K562 (cell line): ENCODE results near the gene TGFA. TPM values are rescaled to one million over a fixed set of nuclear protein-coding genes. Genes with fewer than 3 reads are reported as not detected.

Experiments
- ATAC-seq: fragments of 200-7000 bp; cut with Tn5 transposase; 3 replicates; pipeline ENCODE4 v1.9.1; 2020; ENCODE audit warnings: moderate library complexity
- BruUV-seq: library from RNA; stranded (reverse); fragments of 400-500 nt; replicated peaks from 2 replicates; lab custom pipeline; 2021; lab: Mats Ljungman, UMichigan
- CTCF ChIA-PET: fragments of 300-600 bp; formaldehyde crosslinking; extraction: SDS; loops from one replicate; lab custom pipeline; 2021; ENCODE audit warnings: low intra/inter-chr PET ratio; lab: Yijun Ruan, JAX
- POLR2A ChIA-PET: fragments of 300-600, 350-650 bp; sonication (Branson Sonifier 250); formaldehyde crosslinking; extraction: SDS; loops from one replicate; lab custom pipeline; 2021; ENCODE audit warnings: antibody characterized with exemption, inconsistent platforms; lab: Yijun Ruan, JAX
- DNase-seq, 4 experiments: peaks; one replicate each; pipeline versions ENCODE4 v3.0.0 to v3.0.0-alpha.2; 2011 to 2018; ENCODE audit warnings: low spot score in 3 of 4, mixed read lengths in 3 of 4; ENCODE audit errors: extremely low read depth in 1 of 4
- FAIRE-seq: peaks from 2 replicates; lab custom pipeline; 2011; peaks lifted over from hg19 to GRCh38; lab: Jason Lieb, UNC
- H2AFZ ChIP-seq: 2 replicates; pipeline ENCODE4 v1.6.0; 2011; ENCODE audit warnings: low read depth, low read length, control low read depth, inconsistent platforms
- H3K27ac ChIP-seq: fragments of 200-600 bp; 3 replicates; pipeline ENCODE4 v1.8.0; 2011; ENCODE audit warnings: low read depth, mild to moderate bottlenecking, control low read depth, inconsistent platforms, low read length, moderate library complexity, mixed read lengths; ENCODE audit errors: extremely low read depth
- H3K27me3 ChIP-seq, 2 experiments: fragments of 300-600 bp in 1 of 2; 2 replicates in 1 of 2; 3 replicates in 1 of 2; pipeline versions ENCODE4 v1.6.0 to v1.8.0; 2011; ENCODE audit warnings: inconsistent platforms in 2 of 2, low read length in 2 of 2, mild to moderate bottlenecking in 1 of 2, mixed read lengths in 1 of 2, moderate library complexity in 1 of 2; ENCODE audit not compliant: control insufficient read depth in 2 of 2, insufficient read depth in 2 of 2
- H3K36me3 ChIP-seq: fragments of 300-600 bp; 3 replicates; pipeline ENCODE4 v1.8.0; 2011; ENCODE audit warnings: mild to moderate bottlenecking, low read length, inconsistent platforms; ENCODE audit not compliant: control insufficient read depth, insufficient read depth
- H3K4me1 ChIP-seq, 2 experiments: fragments of 200-600 bp in 1 of 2; replicated peaks in 1 of 2; 2 replicates in 1 of 2; 3 replicates in 1 of 2; pipeline versions ENCODE4 v1.5.1 to v1.8.0; 2011; ENCODE audit warnings: inconsistent platforms in 2 of 2, low read length in 2 of 2, mild to moderate bottlenecking in 1 of 2, mixed read lengths in 1 of 2, moderate library complexity in 1 of 2; ENCODE audit not compliant: control insufficient read depth in 2 of 2, insufficient read depth in 2 of 2
- H3K4me2 ChIP-seq: 2 replicates; pipeline ENCODE4 v1.6.1; 2011; ENCODE audit warnings: low read length, control low read depth, inconsistent platforms, mixed read lengths; ENCODE audit not compliant: insufficient read depth
- H3K4me3 ChIP-seq: fragments of 200-600 bp; sonication (generic), shearing (Covaris generic); 2 replicates; pipeline ENCODE4 v1.5.1; 2016; ENCODE audit warnings: control low read depth, inconsistent platforms
- H3K79me2 ChIP-seq: fragments of 200-600 bp; 3 replicates; pipeline ENCODE4 v1.8.0; 2011; ENCODE audit warnings: low read length, inconsistent platforms; ENCODE audit not compliant: control insufficient read depth, insufficient read depth
- H3K9ac ChIP-seq, 2 experiments: 2 replicates each; pipeline versions ENCODE4 v1.6.0 to v1.6.1; 2011; ENCODE audit warnings: low read depth in 2 of 2, low read length in 2 of 2, control low read depth in 1 of 2, inconsistent platforms in 1 of 2, mild to moderate bottlenecking in 1 of 2, mixed read lengths in 1 of 2; ENCODE audit not compliant: insufficient read depth in 1 of 2
- H3K9me1 ChIP-seq: one replicate; pipeline ENCODE4 v1.6.0; 2011; ENCODE audit warnings: inconsistent platforms, mild to moderate bottlenecking, low read length, moderate library complexity; ENCODE audit not compliant: control insufficient read depth, insufficient read depth
- H3K9me3 ChIP-seq: replicated peaks from 2 replicates; pipeline ENCODE4 v1.5.1; 2011; ENCODE audit warnings: low read depth, low read length, inconsistent platforms; ENCODE audit not compliant: control insufficient read depth, insufficient read depth
- H4K20me1 ChIP-seq: replicated peaks from 2 replicates; pipeline ENCODE4 v1.6.1; 2011; ENCODE audit warnings: low read length, inconsistent platforms, mixed read lengths; ENCODE audit not compliant: control insufficient read depth, insufficient read depth
- CEBPB ChIP-seq: fragments of 450-650 bp; IDR thresholded peaks from 2 replicates; pipeline ENCODE4 v1.6.1; 2016; ENCODE audit warnings: missing genetic modification characterization, missing compliant biosample characterization
- ESRRB ChIP-seq: fragments of 250-450 bp; sonication (Bioruptor Pico); IDR thresholded peaks from 2 replicates; pipeline ENCODE4 v1.5.0; 2020; ENCODE audit warnings: mild to moderate bottlenecking, moderate library complexity, borderline replicate concordance
- NCOA2 ChIP-seq, 2 experiments: fragments of 450-650 bp; IDR thresholded peaks; 2 replicates each; pipeline ENCODE4 v1.6.1; 2018; ENCODE audit warnings: mild to moderate bottlenecking in 2 of 2, moderate library complexity in 1 of 2; ENCODE audit not compliant: partially characterized antibody in 2 of 2
- NCOA6 ChIP-seq: fragments of 450-650 bp; IDR thresholded peaks from 2 replicates; pipeline ENCODE4 v1.6.1; 2017; ENCODE audit warnings: mild to moderate bottlenecking
- PHB ChIP-seq: fragments of 250-450 bp; sonication (Bioruptor Pico); IDR thresholded peaks from 2 replicates; pipeline ENCODE4 v1.5.0; 2021
- PHF21A ChIP-seq: fragments of 450-650 bp; IDR thresholded peaks from 2 replicates; pipeline ENCODE4 v1.6.1; 2017; ENCODE audit warnings: low read depth, borderline replicate concordance
- RNF219 ChIP-seq: fragments of 250-450 bp; sonication (Bioruptor Pico); IDR thresholded peaks from 2 replicates; pipeline ENCODE4 v1.5.0; 2022; ENCODE audit warnings: mild to moderate bottlenecking
- STAT5B ChIP-seq: fragments of 250-450 bp; sonication (Bioruptor Pico); IDR thresholded peaks from 2 replicates; pipeline ENCODE4 v1.8.0; 2021; ENCODE audit warnings: mild to moderate bottlenecking, inconsistent platforms
- ZBTB9 ChIP-seq: fragments of 450-650 bp; formaldehyde crosslinking; IDR thresholded peaks from 2 replicates; pipeline ENCODE4 v1.4.0; 2020; ENCODE audit warnings: mild to moderate bottlenecking, moderate library complexity
- ZC3H11A ChIP-seq: IDR thresholded peaks from 2 replicates; pipeline ENCODE4 v1.6.1; 2012; ENCODE audit warnings: low read depth, low read length, improper control_type of control experiment
- ZNF384 ChIP-seq: IDR thresholded peaks from 2 replicates; pipeline ENCODE4 v1.6.1; 2012; ENCODE audit warnings: low read depth, low read length, improper control_type of control experiment
- ZNF507 ChIP-seq: conservative IDR thresholded peaks from 2 replicates; pipeline ENCODE4 v1.6.1; 2017; ENCODE audit warnings: missing genetic modification characterization, missing compliant biosample characterization
- ZNF584 ChIP-seq: fragments of 200-800 bp; sonication (Bioruptor generic); IDR thresholded peaks from 2 replicates; pipeline ENCODE4 v1.6.1; 2016; ENCODE audit warnings: low read depth, mild to moderate bottlenecking, missing genetic modification characterization, missing compliant biosample characterization
- WGBS: fragments of 100-300 bp; shearing (Covaris generic); methylation state at CpG from one replicate; pipeline ENCODE4 v1.1.6; 2016; ENCODE audit warnings: low coverage, mixed read lengths; ENCODE audit not compliant: insufficient coverage; ENCODE audit errors: missing lambda C conversion rate; 5-methylcytosine and 5-hydroxymethylcytosine counted together
- in situ Hi-C: fragments of 300-500 bp; cut with MboI; formaldehyde crosslinking; loops from 4 replicates; pipeline ENCODE4 v1.15.0; 2018; ENCODE audit warnings: inconsistent platforms, mixed read lengths
- intact Hi-C: fragments of 100-400 bp; cut with micrococcal nuclease; formaldehyde crosslinking; loops from 2 replicates; pipeline ENCODE4 v1.14.2; 2022
- polyA plus RNA-seq, 8 experiments: library from polyadenylated mRNA; depleted of rRNA in 4 of 8; stranded (reverse) in 5 of 8; unstranded in 3 of 8; fragments of >200 nt; fragmentation: Nextera tagmentation in 2 of 8; fragmentation: Illumina TruSeq in 1 of 8; extraction: Ambion mirVana in 2 of 8; extraction: Trizol in 1 of 8; gene quantifications; 2 replicates each; pipeline versions ENCODE4 v1.2.1 to v1.2.3, GENCODE V29; 2011 to 2014; ENCODE audit warnings: inconsistent platforms in 1 of 8, missing spikeins in 1 of 8
- total RNA-seq, 7 experiments: library from RNA; depleted of rRNA in 6 of 7; stranded (reverse); fragments of >200 nt in 6 of 7; fragmentation: Illumina TruSeq in 2 of 7; extraction: Trizol in 2 of 7; gene quantifications; 2 replicates each; pipeline versions ENCODE4 v1.2.1 to v1.2.3, GENCODE V29; 2011 to 2021; ENCODE audit warnings: low replicate concordance in 1 of 7
- TF ChIP-seq, protein P1 (sequence below), 3 experiments: IDR thresholded peaks in 2 of 3; conservative IDR thresholded peaks in 1 of 3; 2 replicates each; pipeline ENCODE4 v1.5.1; 2011 to 2012; ENCODE audit warnings: low read length in 3 of 3, mild to moderate bottlenecking in 3 of 3, control low read depth in 2 of 3, improper control_type of control experiment in 1 of 3, inconsistent platforms in 1 of 3, low read depth in 1 of 3, mixed read lengths in 1 of 3, moderate library complexity in 1 of 3; ENCODE audit not compliant: insufficient read depth in 2 of 3
- TF ChIP-seq, protein P2 (sequence below): sonication (generic); formaldehyde crosslinking; IDR thresholded peaks from 2 replicates; pipeline ENCODE4 v1.8.0; 2023; ENCODE audit warnings: mild to moderate bottlenecking, missing genetic modification reagents

Gene TGFA
- total and polyA plus RNA-seq, 9 of the 15 experiments (the other 6 are each of a cell fraction or from before 2014, with no cell fraction given): not detected

- BruUV-seq: no TSS peak
- intact Hi-C loops: no loop called here
- Histone ChIP-seq H3K36me3 (no peaks in the 10 kb centered on the region), H3K9ac (no peak overlapping the region), H3K9me1 (no peaks in the 10 kb centered on the region), H3K4me3 (no peak overlapping the region), H3K4me2 (no peak overlapping the region), H3K27ac (no peak overlapping the region), H3K79me2 (no peaks in the 10 kb centered on the region), H4K20me1 (no peaks in the 10 kb centered on the region), H2AFZ (no peak overlapping the region), H3K4me1 (no peaks in the 10 kb centered on the region), H3K9me3 (no peaks in the 10 kb centered on the region), H3K27me3 (peaks cover 6 to 10% of the 10 kb centered on the region in 2 experiments; a peak in 2 of 5 replicates)
- 0% methylated on average over 2 of the region's 2 CpGs for WGBS
- ATAC-seq: no peak
- FAIRE-seq: no peak
- ChIA-PET POLR2A (interaction anchor here (0.9 kb wide), 1 partner anchor 13 kb away, joined by 3 read pairs; no protein-coding TSS in a partner anchor), CTCF (no interaction called here)
- in situ Hi-C loops: no loop called here
- DNase-seq: no peak
- TF ChIP-seq ZNF584 (CRISPR knock-in tag): no peak
- no peak for TF ChIP-seq NCOA6
- TF ChIP-seq ZNF507 (tag): no peak
- TF ChIP-seq STAT5B: no peak
- no peak for TF ChIP-seq PHF21A
- TF ChIP-seq, protein P1, sequence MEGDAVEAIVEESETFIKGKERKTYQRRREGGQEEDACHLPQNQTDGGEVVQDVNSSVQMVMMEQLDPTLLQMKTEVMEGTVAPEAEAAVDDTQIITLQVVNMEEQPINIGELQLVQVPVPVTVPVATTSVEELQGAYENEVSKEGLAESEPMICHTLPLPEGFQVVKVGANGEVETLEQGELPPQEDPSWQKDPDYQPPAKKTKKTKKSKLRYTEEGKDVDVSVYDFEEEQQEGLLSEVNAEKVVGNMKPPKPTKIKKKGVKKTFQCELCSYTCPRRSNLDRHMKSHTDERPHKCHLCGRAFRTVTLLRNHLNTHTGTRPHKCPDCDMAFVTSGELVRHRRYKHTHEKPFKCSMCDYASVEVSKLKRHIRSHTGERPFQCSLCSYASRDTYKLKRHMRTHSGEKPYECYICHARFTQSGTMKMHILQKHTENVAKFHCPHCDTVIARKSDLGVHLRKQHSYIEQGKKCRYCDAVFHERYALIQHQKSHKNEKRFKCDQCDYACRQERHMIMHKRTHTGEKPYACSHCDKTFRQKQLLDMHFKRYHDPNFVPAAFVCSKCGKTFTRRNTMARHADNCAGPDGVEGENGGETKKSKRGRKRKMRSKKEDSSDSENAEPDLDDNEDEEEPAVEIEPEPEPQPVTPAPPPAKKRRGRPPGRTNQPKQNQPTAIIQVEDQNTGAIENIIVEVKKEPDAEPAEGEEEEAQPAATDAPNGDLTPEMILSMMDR (IDR thresholded peaks at IDR 0.05 in 2 of 3, conservative IDR thresholded peaks at IDR 0.05 in 1 of 3; ENCODE audit: insufficient read depth in 2 of 3, low read depth in 1 of 3, low read length in 3 of 3): no peak
- TF ChIP-seq, protein P2, sequence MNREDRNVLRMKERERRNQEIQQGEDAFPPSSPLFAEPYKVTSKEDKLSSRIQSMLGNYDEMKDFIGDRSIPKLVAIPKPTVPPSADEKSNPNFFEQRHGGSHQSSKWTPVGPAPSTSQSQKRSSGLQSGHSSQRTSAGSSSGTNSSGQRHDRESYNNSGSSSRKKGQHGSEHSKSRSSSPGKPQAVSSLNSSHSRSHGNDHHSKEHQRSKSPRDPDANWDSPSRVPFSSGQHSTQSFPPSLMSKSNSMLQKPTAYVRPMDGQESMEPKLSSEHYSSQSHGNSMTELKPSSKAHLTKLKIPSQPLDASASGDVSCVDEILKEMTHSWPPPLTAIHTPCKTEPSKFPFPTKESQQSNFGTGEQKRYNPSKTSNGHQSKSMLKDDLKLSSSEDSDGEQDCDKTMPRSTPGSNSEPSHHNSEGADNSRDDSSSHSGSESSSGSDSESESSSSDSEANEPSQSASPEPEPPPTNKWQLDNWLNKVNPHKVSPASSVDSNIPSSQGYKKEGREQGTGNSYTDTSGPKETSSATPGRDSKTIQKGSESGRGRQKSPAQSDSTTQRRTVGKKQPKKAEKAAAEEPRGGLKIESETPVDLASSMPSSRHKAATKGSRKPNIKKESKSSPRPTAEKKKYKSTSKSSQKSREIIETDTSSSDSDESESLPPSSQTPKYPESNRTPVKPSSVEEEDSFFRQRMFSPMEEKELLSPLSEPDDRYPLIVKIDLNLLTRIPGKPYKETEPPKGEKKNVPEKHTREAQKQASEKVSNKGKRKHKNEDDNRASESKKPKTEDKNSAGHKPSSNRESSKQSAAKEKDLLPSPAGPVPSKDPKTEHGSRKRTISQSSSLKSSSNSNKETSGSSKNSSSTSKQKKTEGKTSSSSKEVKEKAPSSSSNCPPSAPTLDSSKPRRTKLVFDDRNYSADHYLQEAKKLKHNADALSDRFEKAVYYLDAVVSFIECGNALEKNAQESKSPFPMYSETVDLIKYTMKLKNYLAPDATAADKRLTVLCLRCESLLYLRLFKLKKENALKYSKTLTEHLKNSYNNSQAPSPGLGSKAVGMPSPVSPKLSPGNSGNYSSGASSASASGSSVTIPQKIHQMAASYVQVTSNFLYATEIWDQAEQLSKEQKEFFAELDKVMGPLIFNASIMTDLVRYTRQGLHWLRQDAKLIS (CRISPR knock-in tag): no peak
- TF ChIP-seq ZNF384: no peak
- TF ChIP-seq CEBPB: no peak
- no peak for TF ChIP-seq ZC3H11A
- no peak for TF ChIP-seq ZBTB9 (CRISPR knock-in tag)
- TF ChIP-seq ESRRB (CRISPR knock-in tag): no peak
- no peak for TF ChIP-seq PHB (CRISPR knock-in tag)
- TF ChIP-seq RNF219 (CRISPR knock-in tag): no peak
- TF ChIP-seq NCOA2 (IDR thresholded peaks at IDR 0.05; ENCODE audit: partially characterized antibody in 2 of 2): no peak
Observed at GRCh38 chr2:70535573-70535972, 18.1 kb downstream of the TGFA start.
